Activated naive CD8-positive, alpha-beta T cell treated with anti-CD3 and anti-CD28 coated beads, Interleukin-2, amount 10 ng/mL, durations not matched to agents 7 days and 5 days (primary cell): Measurements from ENCODE around the gene GOLT1B. TPM values are rescaled to one million over a fixed set of nuclear protein-coding genes. Genes with fewer than 3 reads are reported as not detected.

ENCODE experiments used
- ATAC-seq: fragments of 150-1000 bp; cut with Tn5 transposase; one replicate; pipeline ENCODE4 v1.10.0; 2021; ENCODE audit warnings: low read depth, moderate library complexity
- POLR2A ChIA-PET: fragments of 350-600 bp; sonication (Branson Sonifier 250); formaldehyde crosslinking; loops from one replicate; lab custom pipeline; 2021; ENCODE audit warnings: antibody characterized with exemption; lab: Charles Lee
- DNase-seq: peaks from one replicate; pipeline ENCODE4 v3.0.0; 2021
- H3K27ac Mint-ChIP-seq: one replicate; pipeline ENCODE4 v1.8.0; 2022; ENCODE audit warnings: mild to moderate bottlenecking, mixed read lengths
- H3K27me3 Mint-ChIP-seq: one replicate; pipeline ENCODE4 v1.8.0; 2022; ENCODE audit warnings: mild to moderate bottlenecking, moderate library complexity, mixed read lengths
- H3K36me3 Mint-ChIP-seq: one replicate; pipeline ENCODE4 v1.8.0; 2021; ENCODE audit warnings: mild to moderate bottlenecking, mixed read lengths
- H3K4me1 Mint-ChIP-seq: one replicate; pipeline ENCODE4 v1.8.0; 2021; ENCODE audit warnings: mixed read lengths
- H3K4me3 Mint-ChIP-seq: one replicate; pipeline ENCODE4 v1.8.0; 2022; ENCODE audit warnings: mild to moderate bottlenecking, moderate library complexity, mixed read lengths
- H3K9me3 Mint-ChIP-seq: one replicate; pipeline ENCODE4 v1.8.0; 2021; ENCODE audit warnings: mixed read lengths
- total RNA-seq, 2 experiments: library from RNA; stranded (reverse); gene quantifications; one replicate each; pipeline ENCODE4 v1.2.3, GENCODE V29; 2021

The GOLT1B gene
- total RNA-seq, 2 experiments from 2014 or later = 33.2 to 38.1 TPM

DNA sequence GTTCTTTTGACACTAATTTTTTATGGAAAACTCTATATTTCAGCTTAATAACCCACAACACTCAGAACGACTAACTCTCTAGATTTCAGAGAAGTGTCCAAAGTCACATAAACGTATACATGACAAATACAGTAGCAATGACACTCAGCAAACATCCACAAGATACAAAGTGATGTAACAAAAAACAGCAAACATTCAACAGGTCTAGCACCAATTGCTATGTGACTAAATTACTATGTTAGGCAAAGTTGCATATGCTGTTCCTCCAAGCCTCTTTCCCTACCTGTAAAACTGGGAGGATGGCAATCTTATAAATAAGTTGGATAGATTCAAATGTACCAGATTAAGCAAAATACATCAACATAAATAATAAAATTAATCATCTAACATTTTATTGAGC, 1.8 kb upstream of the GOLT1B start:
- POLR2A ChIA-PET = interaction anchor here (3.0 to 3.2 kb wide), 2 partner anchors 61 to 158 kb away, joined by 20 to 33 read pairs; partner anchors contain the start of genes LDHB and PYROXD1
- Mint-ChIP-seq H3K4me1 (peaks cover 30% of the 10 kb centered on the region), H3K27ac (no peak overlapping the region), H3K4me3 (no peak overlapping the region), H3K27me3 (no peaks in the 10 kb centered on the region), H3K36me3 (peaks cover 30% of the 10 kb centered on the region), H3K9me3 (no peaks in the 10 kb centered on the region)
- DNase-seq (no peak), ATAC-seq (no peak)

DNA sequence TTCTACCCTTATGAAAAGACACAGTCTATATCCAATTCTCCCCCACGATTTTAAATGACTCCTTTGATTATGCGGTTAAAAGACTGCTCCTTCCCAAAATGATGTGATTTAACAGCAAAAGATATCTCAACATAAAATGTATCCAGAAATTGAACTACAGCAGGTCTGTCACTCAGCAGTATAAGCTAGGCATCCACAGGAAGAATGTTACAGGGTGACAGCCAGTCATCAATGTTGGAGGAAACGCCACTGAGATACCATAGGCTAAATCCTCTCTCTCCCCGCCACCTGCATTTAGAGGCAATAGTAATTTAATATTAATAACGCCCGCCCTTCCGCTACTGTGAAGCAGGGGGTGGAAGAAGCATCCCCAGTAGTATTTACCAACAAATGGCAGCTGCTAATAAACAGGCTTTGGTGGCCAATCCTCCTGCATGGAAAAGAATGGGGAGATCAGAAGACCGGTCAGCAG, 767 bp upstream of the GOLT1B start:
- no peak for ATAC-seq
- Mint-ChIP-seq H3K27ac (no peak overlapping the region), H3K9me3 (no peaks in the 10 kb centered on the region), H3K27me3 (no peaks in the 10 kb centered on the region), H3K36me3 (peaks cover 24% of the 10 kb centered on the region), H3K4me3 (no peak overlapping the region), H3K4me1 (peaks cover 36% of the 10 kb centered on the region)
- POLR2A ChIA-PET = interaction anchor here (0.8 to 3.2 kb wide), 6 partner anchors 10 to 157 kb away, joined by 3 to 33 read pairs (median 11); partner anchors contain the start of genes LDHB and PYROXD1
- DNase-seq = no peak

- Mint-ChIP-seq H3K4me3 (no peak overlapping the region), H3K27ac (no peak overlapping the region), H3K27me3 (no peaks in the 10 kb centered on the region), H3K9me3 (no peaks in the 10 kb centered on the region), H3K36me3 (peaks cover 17% of the 10 kb centered on the region), H3K4me1 (peaks cover 36% of the 10 kb centered on the region)
- ATAC-seq (peak; percentile 6), DNase-seq (no peak)
- POLR2A ChIA-PET = interaction anchor here (1.4 to 3.2 kb wide), 6 partner anchors 9 to 155 kb away, joined by 5 to 33 read pairs (median 12); partner anchors contain the start of genes LDHB and PYROXD1
Measured at GRCh38 chr12:21502164-21502496, 541 bp downstream of the GOLT1B start.

DNA sequence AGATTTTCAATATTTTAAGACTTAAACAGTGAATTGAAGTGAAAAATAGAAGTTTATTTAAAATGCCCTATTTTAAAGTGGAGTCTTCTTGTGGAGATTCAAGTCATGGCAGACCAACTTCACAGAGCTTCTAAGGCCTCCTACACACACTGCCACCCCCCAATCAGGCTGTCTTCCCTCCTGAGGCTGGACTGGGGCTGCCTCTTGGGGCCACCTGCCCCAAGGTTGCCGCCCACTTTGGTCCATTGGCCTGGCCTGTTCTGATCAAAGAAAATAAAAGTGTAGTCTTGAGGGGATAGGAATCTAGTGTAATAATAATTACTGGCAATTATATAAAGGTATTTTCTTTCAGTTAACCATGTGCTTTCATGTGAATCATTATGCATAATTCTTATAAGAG, 1.3 kb downstream of the GOLT1B start:
- no peaks in the 10 kb centered on the region for H3K27me3 Mint-ChIP-seq
- no peak for DNase-seq
- POLR2A ChIA-PET = interaction anchor here (1.8 to 2.5 kb wide), 3 partner anchors 8 to 152 kb away, joined by 6 to 17 read pairs (median 8); no protein-coding TSS in a partner anchor
- H3K9me3 Mint-ChIP-seq = no peaks in the 10 kb centered on the region
- H3K4me1 Mint-ChIP-seq = peaks cover 32% of the 10 kb centered on the region
- H3K4me3 Mint-ChIP-seq = no peak overlapping the region
- no peak overlapping the region for H3K27ac Mint-ChIP-seq
- no peak for ATAC-seq
- H3K36me3 Mint-ChIP-seq = peaks cover 14% of the 10 kb centered on the region

DNA sequence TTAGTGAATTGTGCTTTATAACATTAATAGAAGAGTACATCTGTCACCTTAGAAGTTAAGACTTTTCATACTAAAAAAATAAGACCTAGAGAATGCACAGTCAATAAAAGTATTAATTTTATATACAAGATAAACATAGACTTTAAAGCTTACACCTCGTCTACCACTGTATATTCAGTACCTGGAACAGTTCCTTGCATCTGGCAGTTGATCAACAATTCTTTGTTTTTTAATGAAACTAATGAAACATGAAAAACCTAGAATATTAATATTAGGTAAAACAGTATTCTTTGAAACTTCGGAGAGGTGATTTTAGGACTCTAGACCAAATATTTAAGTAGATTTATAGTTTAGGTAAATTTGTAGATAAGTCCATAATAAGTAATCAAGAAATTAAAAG, 4.3 kb downstream of the GOLT1B start:
- POLR2A ChIA-PET = no interaction called here
- H3K4me3 Mint-ChIP-seq = no peak overlapping the region
- DNase-seq (no peak), ATAC-seq (no peak)
- no peaks in the 10 kb centered on the region for H3K27me3 Mint-ChIP-seq
- H3K27ac Mint-ChIP-seq = no peak overlapping the region
- H3K9me3 Mint-ChIP-seq = no peaks in the 10 kb centered on the region
- peaks cover 27% of the 10 kb centered on the region for H3K36me3 Mint-ChIP-seq
- H3K4me1 Mint-ChIP-seq = peaks cover 36% of the 10 kb centered on the region

DNA sequence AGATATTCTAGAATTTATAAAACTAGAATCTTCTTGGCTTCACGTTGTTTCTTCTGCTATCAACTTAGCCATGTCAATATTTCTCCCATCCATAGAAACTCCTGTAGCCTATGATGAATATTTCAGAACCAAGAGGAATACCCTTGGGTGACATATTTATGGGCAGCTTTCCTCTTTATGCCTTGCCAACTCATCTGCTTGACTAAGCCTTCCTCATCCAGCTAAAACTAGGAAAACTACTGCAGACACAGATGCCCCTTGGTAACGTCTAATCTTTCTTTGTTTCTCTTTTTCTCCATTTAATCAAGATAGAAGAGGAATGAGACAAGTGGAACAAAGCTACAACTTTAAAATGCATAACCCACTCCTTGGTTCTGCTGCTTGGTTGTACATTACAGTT, 6.3 kb downstream of the GOLT1B start:
- H3K27me3 Mint-ChIP-seq = no peaks in the 10 kb centered on the region

DNA sequence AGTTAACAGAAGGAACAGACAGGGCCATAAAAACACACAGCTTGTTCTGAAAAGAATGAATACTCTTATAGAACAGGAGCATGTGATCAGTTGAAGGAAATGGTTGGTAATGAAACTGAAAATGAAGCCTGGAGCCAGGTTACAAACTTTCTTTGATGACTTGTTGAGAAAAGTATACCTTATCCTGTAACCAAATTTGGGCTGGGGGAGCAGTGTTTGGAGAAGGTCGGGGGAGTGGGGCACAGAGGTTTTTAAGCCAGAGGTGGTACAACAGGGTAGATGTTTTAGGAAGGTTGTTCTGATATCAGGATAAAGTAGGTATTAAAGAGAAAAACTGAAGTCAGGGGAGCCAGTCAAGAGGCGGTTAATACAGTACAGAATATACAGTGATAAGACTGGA, 8.2 kb downstream of the GOLT1B start:
- Mint-ChIP-seq H3K9me3 (no peaks in the 10 kb centered on the region), H3K4me1 (peaks cover 22% of the 10 kb centered on the region), H3K27me3 (no peaks in the 10 kb centered on the region), H3K27ac (peak overlapping the region; percentile 92), H3K4me3 (peak overlapping the region; percentile 77), H3K36me3 (peaks cover 34% of the 10 kb centered on the region)
- DNase-seq (no peak), ATAC-seq (peak; percentile 96)
- POLR2A ChIA-PET = interaction anchor here (1.2 to 2.6 kb wide), 3 partner anchors 18 to 148 kb away, joined by 4 to 13 read pairs (median 5); partner anchors contain the start of genes LDHB and PYROXD1

More for the DNA sequence above, 6.3 kb downstream of the GOLT1B start:
- no peak for ATAC-seq
- DNase-seq = no peak
- POLR2A ChIA-PET = no interaction called here
- H3K4me3 Mint-ChIP-seq = no peak overlapping the region
- H3K9me3 Mint-ChIP-seq = no peaks in the 10 kb centered on the region
- peaks cover 34% of the 10 kb centered on the region for H3K36me3 Mint-ChIP-seq
- H3K4me1 Mint-ChIP-seq = peaks cover 34% of the 10 kb centered on the region
- H3K27ac Mint-ChIP-seq = no peak overlapping the region

GRCh38 chr12:21516281-21516680, 14.7 kb downstream of the GOLT1B start:
- Mint-ChIP-seq H3K9me3 (no peaks in the 10 kb centered on the region), H3K4me1 (no peaks in the 10 kb centered on the region), H3K36me3 (peaks cover 20% of the 10 kb centered on the region), H3K27ac (no peak overlapping the region), H3K4me3 (no peak overlapping the region), H3K27me3 (no peaks in the 10 kb centered on the region)
- ATAC-seq (no peak), DNase-seq (no peak)
- POLR2A ChIA-PET = interaction anchor here (1.4 kb wide), 1 partner anchor 15 kb away, joined by 3 read pairs; the partner anchor contains the start of genes GOLT1B and RECQL

DNA sequence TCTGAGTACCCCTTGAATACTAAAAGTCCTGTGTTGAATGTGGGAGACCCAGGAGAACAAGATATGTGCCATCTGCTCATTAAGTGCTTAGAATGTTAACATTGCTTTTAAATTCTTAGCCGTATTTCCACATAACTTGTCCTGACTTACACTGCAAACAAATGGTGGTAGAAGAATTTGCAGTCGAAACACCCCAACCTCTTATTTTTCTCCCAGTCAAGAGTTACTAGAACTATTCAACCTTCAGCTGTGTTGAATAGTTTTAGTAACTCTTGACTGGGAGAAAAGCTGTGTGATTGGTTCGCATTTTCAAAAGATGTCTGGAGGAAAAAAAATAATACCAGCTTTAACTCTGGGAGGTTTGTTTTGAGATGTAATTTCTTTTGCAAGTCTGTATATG, 16.9 kb downstream of the GOLT1B start:
- ATAC-seq (no peak), DNase-seq (no peak)
- Mint-ChIP-seq H3K9me3 (no peaks in the 10 kb centered on the region), H3K27ac (no peak overlapping the region), H3K4me1 (no peaks in the 10 kb centered on the region), H3K36me3 (peaks cover 11% of the 10 kb centered on the region), H3K27me3 (peaks cover under 1% of the 10 kb centered on the region), H3K4me3 (no peak overlapping the region)
- POLR2A ChIA-PET = no interaction called here

- no peaks in the 10 kb centered on the region for H3K4me1 Mint-ChIP-seq
- POLR2A ChIA-PET = no interaction called here
- H3K4me3 Mint-ChIP-seq = no peak overlapping the region
- peaks cover 9% of the 10 kb centered on the region for H3K36me3 Mint-ChIP-seq
- H3K9me3 Mint-ChIP-seq = no peaks in the 10 kb centered on the region
- H3K27ac Mint-ChIP-seq = no peak overlapping the region
- DNase-seq (no peak), ATAC-seq (no peak)
- peaks cover 16% of the 10 kb centered on the region for H3K27me3 Mint-ChIP-seq
Measured at GRCh38 chr12:21521541-21521940, 20.0 kb downstream of the GOLT1B start.

DNA sequence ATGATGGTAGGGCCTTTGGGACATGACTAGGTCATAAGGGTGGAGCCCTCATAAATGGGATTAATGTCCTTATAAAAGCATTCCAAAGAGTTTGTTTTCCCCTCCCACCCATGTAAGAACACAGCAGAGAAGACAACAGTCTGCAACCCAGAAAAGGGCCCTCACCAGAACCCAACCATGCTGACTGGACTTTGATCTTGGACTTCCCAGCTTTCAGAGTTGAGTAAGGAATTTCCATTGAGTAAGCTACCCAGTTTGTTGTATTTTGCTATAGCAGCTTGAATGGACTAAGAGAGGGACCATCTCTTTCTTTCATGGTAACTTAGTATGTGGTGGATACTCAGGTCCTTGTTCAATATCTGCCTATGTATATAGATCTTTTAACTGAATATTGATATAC, 21.6 kb downstream of the GOLT1B start:
- H3K27ac Mint-ChIP-seq = no peak overlapping the region
- no peak for ATAC-seq
- no peaks in the 10 kb centered on the region for H3K9me3 Mint-ChIP-seq

GRCh38 chr12:21526053-21526452, 24.5 kb downstream of the GOLT1B start, which contains the start of gene SPX:
Gene SPX (plus strand): TSS chr12:21526296. CDS start chr12:21526473, 177 bp downstream.
- POLR2A ChIA-PET = no interaction called here
- no peak within 1 kb of the TSS for H3K27ac Mint-ChIP-seq
- H3K9me3 Mint-ChIP-seq = no peaks in the 10 kb centered on the region
- peaks cover 38% of the 10 kb centered on the region for H3K27me3 Mint-ChIP-seq
- ATAC-seq (no peak), DNase-seq (no peak)
- H3K4me1 Mint-ChIP-seq = peaks cover 4% of the 10 kb centered on the region
- no peaks in the 10 kb centered on the region for H3K36me3 Mint-ChIP-seq
- peak within 1 kb of the TSS; percentile 79 for H3K4me3 Mint-ChIP-seq

More for the DNA sequence above, 21.6 kb downstream of the GOLT1B start:
- no peak overlapping the region for H3K4me3 Mint-ChIP-seq
- peaks cover 22% of the 10 kb centered on the region for H3K27me3 Mint-ChIP-seq
- POLR2A ChIA-PET = no interaction called here
- peaks cover 7% of the 10 kb centered on the region for H3K36me3 Mint-ChIP-seq
- H3K4me1 Mint-ChIP-seq = peaks cover 3% of the 10 kb centered on the region
- no peak for DNase-seq

GRCh38 chr12:21526721-21527345, 25.2 kb downstream of the GOLT1B start:
- peaks cover 41% of the 10 kb centered on the region for H3K27me3 Mint-ChIP-seq

More at GRCh38 chr12:21526721-21527345, 25.2 kb downstream of the GOLT1B start:
- Mint-ChIP-seq H3K27ac (no peak overlapping the region), H3K36me3 (no peaks in the 10 kb centered on the region), H3K4me1 (peaks cover 4% of the 10 kb centered on the region), H3K4me3 (peak overlapping the region; percentile 79), H3K9me3 (no peaks in the 10 kb centered on the region)
- POLR2A ChIA-PET = interaction anchor here (1.1 to 2.0 kb wide), 2 partner anchors 25 to 130 kb away, joined by 4 to 6 read pairs; partner anchors contain the start of genes GOLT1B, LDHB and RECQL
- ATAC-seq = no peak
- DNase-seq = no peak
